COLO668 (cell line): Measurements from ENCODE around the gene RXRA.
"Not testable (repeated sequence)": the region's sequence is repeated elsewhere in the genome, so short reads cannot be mapped to it uniquely, and the experiment has no call there.

Source experiments
- DNase-seq: peaks from one replicate; lab custom pipeline; 2025; ENCODE audit not compliant: unreplicated experiment; lab: John Stamatoyannopoulos, UW

The RXRA gene

GRCh38 chr9:134293611-134294152 is 32.6 kb upstream of the RXRA start:
- DNase-seq, result no peak

- DNase-seq, result no peak
These were observed 31.8 kb upstream of the RXRA start for GRCh38 chr9:134294153-134295071.

GRCh38 chr9:134295101-134295745 is 31.0 kb upstream of the RXRA start:
- DNase-seq, result no peak

GRCh38 chr9:134295746-134296250 is 30.5 kb upstream of the RXRA start:
- no peak for DNase-seq

GRCh38 chr9:134296301-134297082 is 29.8 kb upstream of the RXRA start:
- DNase-seq, result no peak

GRCh38 chr9:134297083-134297410 is 29.2 kb upstream of the RXRA start:
- DNase-seq, result no peak

GRCh38 chr9:134297576-134297975 is 28.7 kb upstream of the RXRA start:
- no peak for DNase-seq

GRCh38 chr9:134298000-134298399 is 28.3 kb upstream of the RXRA start:
- no peak for DNase-seq

GRCh38 chr9:134299068-134299467 is 27.2 kb upstream of the RXRA start:
- no peak for DNase-seq

- DNase-seq, result no peak
These were observed 26.4 kb upstream of the RXRA start for GRCh38 chr9:134299883-134300282.

- no peak for DNase-seq
These were observed 24.7 kb upstream of the RXRA start for GRCh38 chr9:134301387-134302129.

- DNase-seq, result no peak
These were observed 24.0 kb upstream of the RXRA start for GRCh38 chr9:134302130-134302817.

- DNase-seq, result no peak
These were observed 22.7 kb upstream of the RXRA start for GRCh38 chr9:134303601-134304000.

GRCh38 chr9:134304261-134304660 is 22.0 kb upstream of the RXRA start:
- no peak for DNase-seq

GRCh38 chr9:134304690-134305089 is 21.6 kb upstream of the RXRA start:
- DNase-seq, result no peak

GRCh38 chr9:134305533-134305932 is 20.7 kb upstream of the RXRA start:
- no peak for DNase-seq

- DNase-seq, result not testable (repeated sequence)
These were observed 20.2 kb upstream of the RXRA start for GRCh38 chr9:134306042-134306441.

- DNase-seq, result no peak
These were observed 19.3 kb upstream of the RXRA start for GRCh38 chr9:134306636-134307600.
